GM23338 (cell line): ENCODE measurements around the gene DMD. TPM values are rescaled to one million over a fixed set of nuclear protein-coding genes. Genes with fewer than 3 reads are reported as not detected.

ENCODE experiments used
- ATAC-seq: fragments of 200-7000 bp; cut with Tn5 transposase; 3 replicates; pipeline ENCODE4 v1.9.1; 2020
- DNase-seq: peaks from one replicate; pipeline ENCODE4 v3.0.0-alpha.2; 2015; ENCODE audit warnings: low spot score
- H2AFZ ChIP-seq: fragments of 200-600 bp; sonication (generic); 2 replicates; pipeline ENCODE4 v1.8.0; 2016; ENCODE audit warnings: antibody characterized with exemption, mild to moderate bottlenecking, moderate library complexity
- H3F3A ChIP-seq: fragments of 200-600 bp; sonication (generic); replicated peaks from 2 replicates; pipeline ENCODE4 v1.8.0; 2017; ENCODE audit warnings: antibody characterized with exemption, mixed run types, low read depth
- H3K27ac ChIP-seq: fragments of 200-600 bp; sonication (generic); 2 replicates; pipeline ENCODE4 v1.6.1; 2016; ENCODE audit warnings: low read depth
- H3K27me3 ChIP-seq: fragments of 200-600 bp; sonication (generic); 2 replicates; pipeline ENCODE4 v1.8.0; 2016; ENCODE audit warnings: mild to moderate bottlenecking, mixed run types, moderate library complexity; ENCODE audit not compliant: insufficient read depth
- H3K36me3 ChIP-seq: fragments of 200-600 bp; sonication (generic); 2 replicates; pipeline ENCODE4 v1.8.0; 2016; ENCODE audit warnings: mild to moderate bottlenecking; ENCODE audit not compliant: insufficient read depth
- H3K4me1 ChIP-seq: fragments of 200-600 bp; sonication (generic); 2 replicates; pipeline ENCODE4 v1.8.0; 2016; ENCODE audit warnings: mild to moderate bottlenecking, moderate library complexity; ENCODE audit not compliant: insufficient read depth
- H3K4me2 ChIP-seq: fragments of 200-600 bp; sonication (generic); 2 replicates; pipeline ENCODE4 v1.7.1; 2017; ENCODE audit warnings: mixed run types
- H3K4me3 ChIP-seq: fragments of 200-600 bp; sonication (generic); 2 replicates; pipeline ENCODE4 v1.6.1; 2016; ENCODE audit warnings: mixed run types
- H3K79me2 ChIP-seq: fragments of 200-600 bp; sonication (generic); replicated peaks from 2 replicates; pipeline ENCODE4 v1.8.0; 2017; ENCODE audit warnings: mild to moderate bottlenecking; ENCODE audit not compliant: insufficient read depth
- H3K9me2 ChIP-seq: fragments of 200-600 bp; sonication (generic); 2 replicates; pipeline ENCODE4 v1.8.0; 2017; ENCODE audit not compliant: insufficient read depth
- H4K20me1 ChIP-seq: fragments of 200-600 bp; sonication (generic); replicated peaks from 2 replicates; pipeline ENCODE4 v1.8.0; 2017; ENCODE audit warnings: mild to moderate bottlenecking; ENCODE audit not compliant: insufficient read depth
- H3K27ac Mint-ChIP-seq: 2 replicates; pipeline ENCODE4 v1.8.0; 2020; ENCODE audit warnings: inconsistent platforms, mild to moderate bottlenecking, moderate library complexity, mixed read lengths
- H3K27me3 Mint-ChIP-seq: 3 replicates; pipeline ENCODE4 v1.8.0; 2022; ENCODE audit warnings: low read depth, mild to moderate bottlenecking, moderate library complexity, mixed read lengths, inconsistent platforms; ENCODE audit not compliant: insufficient read depth, poor library complexity
- H3K36me3 Mint-ChIP-seq: 3 replicates; pipeline ENCODE4 v1.8.0; 2021; ENCODE audit warnings: low read depth, mild to moderate bottlenecking, inconsistent platforms, moderate library complexity, mixed read lengths
- H3K4me1 Mint-ChIP-seq: 3 replicates; pipeline ENCODE4 v1.8.0; 2020; ENCODE audit warnings: mild to moderate bottlenecking, inconsistent platforms, mixed read lengths
- H3K4me3 Mint-ChIP-seq: 3 replicates; pipeline ENCODE4 v1.8.0; 2021; ENCODE audit warnings: moderate library complexity, mild to moderate bottlenecking, inconsistent platforms, mixed read lengths
- H3K9me3 Mint-ChIP-seq: 3 replicates; pipeline ENCODE4 v1.8.0; 2020; ENCODE audit warnings: moderate library complexity, mild to moderate bottlenecking, inconsistent platforms, mixed read lengths
- CREB1 ChIP-seq: fragments of 250-450 bp; sonication (Bioruptor Pico); IDR thresholded peaks from 2 replicates; pipeline ENCODE4 v1.5.0; 2020; ENCODE audit warnings: low read depth, mild to moderate bottlenecking, moderate library complexity
- EZH2 ChIP-seq: fragments of 200-600 bp; sonication (generic); IDR thresholded peaks from one replicate; pipeline ENCODE4 v1.8.0; 2017; ENCODE audit warnings: antibody characterized with exemption, mild to moderate bottlenecking, low read depth; ENCODE audit not compliant: unreplicated experiment
- EZH2phosphoT487 ChIP-seq: fragments of 200-600 bp; sonication (generic); IDR thresholded peaks from one replicate; pipeline ENCODE4 v1.8.1; 2018; ENCODE audit warnings: antibody characterized with exemption; ENCODE audit not compliant: unreplicated experiment
- JUNB ChIP-seq: IDR thresholded peaks from one replicate; pipeline ENCODE4 v1.6.1; 2016; ENCODE audit warnings: antibody characterized with exemption; ENCODE audit not compliant: unreplicated experiment
- POLR2AphosphoS5 ChIP-seq: IDR thresholded peaks from 2 replicates; pipeline ENCODE4 v1.6.1; 2016; ENCODE audit warnings: antibody characterized with exemption, low read depth
- STAT1 ChIP-seq: IDR thresholded peaks from one replicate; pipeline ENCODE4 v1.6.1; 2016; ENCODE audit warnings: antibody characterized with exemption; ENCODE audit not compliant: unreplicated experiment
- ZNF114 ChIP-seq: fragments of 250-450 bp; sonication (Bioruptor Pico); IDR thresholded peaks from 2 replicates; pipeline ENCODE4 v1.5.0; 2020; ENCODE audit warnings: mild to moderate bottlenecking, moderate library complexity
- ZNF331 ChIP-seq: fragments of 250-450 bp; sonication (Bioruptor Pico); IDR thresholded peaks from 2 replicates; pipeline ENCODE4 v1.5.0; 2020; ENCODE audit warnings: low read depth, mild to moderate bottlenecking, moderate library complexity
- polyA plus RNA-seq: library from polyadenylated mRNA; unstranded; fragments of >200 nt; fragmentation: Nextera tagmentation; extraction: Ambion mirVana; gene quantifications from 2 replicates; pipeline ENCODE4 v1.2.1, GENCODE V29; 2016
- total RNA-seq: library from RNA; depleted of rRNA; stranded (reverse); fragments of >200 nt; shearing (Covaris generic); gene quantifications from 2 replicates; pipeline ENCODE4 v1.2.3, GENCODE V29; 2014
- TF ChIP-seq, protein P1 (sequence below): fragments of 250-450 bp; sonication (Bioruptor Pico); IDR thresholded peaks from 2 replicates; pipeline ENCODE4 v1.5.0; 2020; ENCODE audit warnings: mild to moderate bottlenecking, moderate library complexity
- TF ChIP-seq, protein P2 (sequence below), 2 experiments: fragments of 200-600 bp in 1 of 2; sonication (generic) in 1 of 2; conservative IDR thresholded peaks; 2 replicates each; pipeline versions ENCODE4 v1.5.1 to v1.6.1; 2016 to 2017; ENCODE audit warnings: antibody characterized with exemption in 2 of 2, low read depth in 2 of 2, mild to moderate bottlenecking in 2 of 2, moderate library complexity in 1 of 2
- TF ChIP-seq, protein P3 (sequence below): IDR thresholded peaks from one replicate; pipeline ENCODE4 v1.6.1; 2018; ENCODE audit warnings: antibody characterized with exemption; ENCODE audit not compliant: unreplicated experiment

Gene DMD
- total and polyA plus RNA-seq, 2 experiments from 2014 or later, result 4.5 to 7.6 TPM

DNA sequence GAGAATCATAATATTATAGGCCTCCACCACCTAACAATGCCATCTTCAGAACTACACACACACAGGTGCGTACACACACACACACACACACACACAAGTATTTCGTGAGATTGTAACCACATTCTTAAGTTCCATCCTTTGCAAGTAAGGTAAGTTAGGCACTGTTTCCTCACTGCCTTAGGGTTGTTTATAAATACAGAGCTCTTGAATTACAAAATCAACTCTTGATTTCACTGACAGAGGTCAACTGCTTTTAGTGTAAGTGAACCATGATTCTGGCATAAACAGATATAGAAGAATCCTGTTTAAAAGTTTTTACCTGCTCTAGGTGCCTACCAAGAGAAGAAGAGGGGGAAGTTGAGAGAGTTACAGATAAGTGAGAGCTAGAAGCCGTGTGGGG, 166.1 kb downstream of the DMD start (continued):
- TF ChIP-seq, protein P1, sequence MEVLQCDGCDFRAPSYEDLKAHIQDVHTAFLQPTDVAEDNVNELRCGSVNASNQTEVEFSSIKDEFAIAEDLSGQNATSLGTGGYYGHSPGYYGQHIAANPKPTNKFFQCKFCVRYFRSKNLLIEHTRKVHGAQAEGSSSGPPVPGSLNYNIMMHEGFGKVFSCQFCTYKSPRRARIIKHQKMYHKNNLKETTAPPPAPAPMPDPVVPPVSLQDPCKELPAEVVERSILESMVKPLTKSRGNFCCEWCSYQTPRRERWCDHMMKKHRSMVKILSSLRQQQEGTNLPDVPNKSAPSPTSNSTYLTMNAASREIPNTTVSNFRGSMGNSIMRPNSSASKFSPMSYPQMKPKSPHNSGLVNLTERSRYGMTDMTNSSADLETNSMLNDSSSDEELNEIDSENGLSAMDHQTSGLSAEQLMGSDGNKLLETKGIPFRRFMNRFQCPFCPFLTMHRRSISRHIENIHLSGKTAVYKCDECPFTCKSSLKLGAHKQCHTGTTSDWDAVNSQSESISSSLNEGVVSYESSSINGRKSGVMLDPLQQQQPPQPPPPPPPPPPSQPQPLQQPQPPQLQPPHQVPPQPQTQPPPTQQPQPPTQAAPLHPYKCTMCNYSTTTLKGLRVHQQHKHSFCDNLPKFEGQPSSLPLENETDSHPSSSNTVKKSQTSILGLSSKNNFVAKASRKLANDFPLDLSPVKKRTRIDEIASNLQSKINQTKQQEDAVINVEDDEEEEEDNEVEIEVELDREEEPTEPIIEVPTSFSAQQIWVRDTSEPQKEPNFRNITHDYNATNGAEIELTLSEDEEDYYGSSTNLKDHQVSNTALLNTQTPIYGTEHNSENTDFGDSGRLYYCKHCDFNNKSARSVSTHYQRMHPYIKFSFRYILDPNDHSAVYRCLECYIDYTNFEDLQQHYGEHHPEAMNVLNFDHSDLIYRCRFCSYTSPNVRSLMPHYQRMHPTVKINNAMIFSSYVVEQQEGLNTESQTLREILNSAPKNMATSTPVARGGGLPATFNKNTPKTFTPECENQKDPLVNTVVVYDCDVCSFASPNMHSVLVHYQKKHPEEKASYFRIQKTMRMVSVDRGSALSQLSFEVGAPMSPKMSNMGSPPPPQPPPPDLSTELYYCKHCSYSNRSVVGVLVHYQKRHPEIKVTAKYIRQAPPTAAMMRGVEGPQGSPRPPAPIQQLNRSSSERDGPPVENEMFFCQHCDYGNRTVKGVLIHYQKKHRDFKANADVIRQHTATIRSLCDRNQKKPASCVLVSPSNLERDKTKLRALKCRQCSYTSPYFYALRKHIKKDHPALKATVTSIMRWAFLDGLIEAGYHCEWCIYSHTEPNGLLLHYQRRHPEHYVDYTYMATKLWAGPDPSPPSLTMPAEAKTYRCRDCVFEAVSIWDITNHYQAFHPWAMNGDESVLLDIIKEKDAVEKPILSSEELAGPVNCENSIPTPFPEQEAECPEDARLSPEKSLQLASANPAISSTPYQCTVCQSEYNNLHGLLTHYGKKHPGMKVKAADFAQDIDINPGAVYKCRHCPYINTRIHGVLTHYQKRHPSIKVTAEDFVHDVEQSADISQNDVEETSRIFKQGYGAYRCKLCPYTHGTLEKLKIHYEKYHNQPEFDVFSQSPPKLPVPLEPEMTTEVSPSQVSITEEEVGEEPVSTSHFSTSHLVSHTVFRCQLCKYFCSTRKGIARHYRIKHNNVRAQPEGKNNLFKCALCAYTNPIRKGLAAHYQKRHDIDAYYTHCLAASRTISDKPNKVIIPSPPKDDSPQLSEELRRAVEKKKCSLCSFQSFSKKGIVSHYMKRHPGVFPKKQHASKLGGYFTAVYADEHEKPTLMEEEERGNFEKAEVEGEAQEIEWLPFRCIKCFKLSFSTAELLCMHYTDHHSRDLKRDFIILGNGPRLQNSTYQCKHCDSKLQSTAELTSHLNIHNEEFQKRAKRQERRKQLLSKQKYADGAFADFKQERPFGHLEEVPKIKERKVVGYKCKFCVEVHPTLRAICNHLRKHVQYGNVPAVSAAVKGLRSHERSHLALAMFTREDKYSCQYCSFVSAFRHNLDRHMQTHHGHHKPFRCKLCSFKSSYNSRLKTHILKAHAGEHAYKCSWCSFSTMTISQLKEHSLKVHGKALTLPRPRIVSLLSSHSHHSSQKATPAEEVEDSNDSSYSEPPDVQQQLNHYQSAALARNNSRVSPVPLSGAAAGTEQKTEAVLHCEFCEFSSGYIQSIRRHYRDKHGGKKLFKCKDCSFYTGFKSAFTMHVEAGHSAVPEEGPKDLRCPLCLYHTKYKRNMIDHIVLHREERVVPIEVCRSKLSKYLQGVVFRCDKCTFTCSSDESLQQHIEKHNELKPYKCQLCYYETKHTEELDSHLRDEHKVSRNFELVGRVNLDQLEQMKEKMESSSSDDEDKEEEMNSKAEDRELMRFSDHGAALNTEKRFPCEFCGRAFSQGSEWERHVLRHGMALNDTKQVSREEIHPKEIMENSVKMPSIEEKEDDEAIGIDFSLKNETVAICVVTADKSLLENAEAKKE, result no peak
- TF ChIP-seq, protein P2, sequence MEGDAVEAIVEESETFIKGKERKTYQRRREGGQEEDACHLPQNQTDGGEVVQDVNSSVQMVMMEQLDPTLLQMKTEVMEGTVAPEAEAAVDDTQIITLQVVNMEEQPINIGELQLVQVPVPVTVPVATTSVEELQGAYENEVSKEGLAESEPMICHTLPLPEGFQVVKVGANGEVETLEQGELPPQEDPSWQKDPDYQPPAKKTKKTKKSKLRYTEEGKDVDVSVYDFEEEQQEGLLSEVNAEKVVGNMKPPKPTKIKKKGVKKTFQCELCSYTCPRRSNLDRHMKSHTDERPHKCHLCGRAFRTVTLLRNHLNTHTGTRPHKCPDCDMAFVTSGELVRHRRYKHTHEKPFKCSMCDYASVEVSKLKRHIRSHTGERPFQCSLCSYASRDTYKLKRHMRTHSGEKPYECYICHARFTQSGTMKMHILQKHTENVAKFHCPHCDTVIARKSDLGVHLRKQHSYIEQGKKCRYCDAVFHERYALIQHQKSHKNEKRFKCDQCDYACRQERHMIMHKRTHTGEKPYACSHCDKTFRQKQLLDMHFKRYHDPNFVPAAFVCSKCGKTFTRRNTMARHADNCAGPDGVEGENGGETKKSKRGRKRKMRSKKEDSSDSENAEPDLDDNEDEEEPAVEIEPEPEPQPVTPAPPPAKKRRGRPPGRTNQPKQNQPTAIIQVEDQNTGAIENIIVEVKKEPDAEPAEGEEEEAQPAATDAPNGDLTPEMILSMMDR (conservative IDR thresholded peaks at IDR 0.05; ENCODE audit: low read depth in 2 of 2), result no peak
- no peak for TF ChIP-seq POLR2AphosphoS5

DNA sequence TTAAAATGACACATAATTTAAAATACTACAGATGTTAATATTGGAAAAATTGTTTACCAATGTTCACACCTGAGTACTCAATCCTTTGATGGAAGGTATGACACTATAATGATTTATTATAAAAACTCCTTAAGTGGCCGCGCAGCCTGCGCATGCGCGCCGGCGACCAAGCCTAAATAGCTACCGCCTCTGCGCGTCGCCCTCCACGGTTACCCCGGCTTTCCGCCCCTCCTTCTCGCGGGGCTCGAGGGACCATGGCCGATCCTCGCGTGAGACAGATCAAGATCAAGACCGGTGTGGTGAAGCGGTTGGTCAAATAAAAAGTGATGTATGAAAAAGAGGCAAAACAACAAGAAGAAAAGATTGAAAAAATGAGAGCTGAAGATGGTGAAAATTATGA, 170.2 kb downstream of the DMD start:
- H3K79me2 ChIP-seq, result no peaks in the 10 kb centered on the region
- Mint-ChIP-seq H3K4me1 (peaks cover 3% of the 10 kb centered on the region; the same call in 1 of the 3 replicates), H3K27me3 (peaks cover 3% of the 10 kb centered on the region), H3K27ac (no peak overlapping the region), H3K9me3 (peaks cover 15% of the 10 kb centered on the region; the same call in 2 of the 3 replicates), H3K36me3 (peaks cover 4% of the 10 kb centered on the region; the same call in 2 of the 3 replicates), H3K4me3 (no peak overlapping the region)
- no peaks in the 10 kb centered on the region for H4K20me1 ChIP-seq
- no peaks in the 10 kb centered on the region for H3F3A ChIP-seq
- no peaks in the 10 kb centered on the region for H3K4me1 ChIP-seq
- H3K36me3 ChIP-seq, result no peaks in the 10 kb centered on the region
- no peaks in the 10 kb centered on the region for H3K9me2 ChIP-seq
- ATAC-seq (no peak), DNase-seq (no peak)
- H2AFZ ChIP-seq, result no peak overlapping the region
- no peak overlapping the region for H3K27ac ChIP-seq
- no peaks in the 10 kb centered on the region for H3K27me3 ChIP-seq
- no peak overlapping the region for H3K4me2 ChIP-seq
- no peak overlapping the region for H3K4me3 ChIP-seq
- TF ChIP-seq CREB1 (CRISPR knock-in tag) (no peak), POLR2AphosphoS5 (no peak), ZNF114 (CRISPR knock-in tag) (no peak), EZH2 (no peak), ZNF331 (CRISPR knock-in tag) (no peak), EZH2phosphoT487 (no peak), JUNB (no peak), STAT1 (no peak)
- TF ChIP-seq, protein P3, sequence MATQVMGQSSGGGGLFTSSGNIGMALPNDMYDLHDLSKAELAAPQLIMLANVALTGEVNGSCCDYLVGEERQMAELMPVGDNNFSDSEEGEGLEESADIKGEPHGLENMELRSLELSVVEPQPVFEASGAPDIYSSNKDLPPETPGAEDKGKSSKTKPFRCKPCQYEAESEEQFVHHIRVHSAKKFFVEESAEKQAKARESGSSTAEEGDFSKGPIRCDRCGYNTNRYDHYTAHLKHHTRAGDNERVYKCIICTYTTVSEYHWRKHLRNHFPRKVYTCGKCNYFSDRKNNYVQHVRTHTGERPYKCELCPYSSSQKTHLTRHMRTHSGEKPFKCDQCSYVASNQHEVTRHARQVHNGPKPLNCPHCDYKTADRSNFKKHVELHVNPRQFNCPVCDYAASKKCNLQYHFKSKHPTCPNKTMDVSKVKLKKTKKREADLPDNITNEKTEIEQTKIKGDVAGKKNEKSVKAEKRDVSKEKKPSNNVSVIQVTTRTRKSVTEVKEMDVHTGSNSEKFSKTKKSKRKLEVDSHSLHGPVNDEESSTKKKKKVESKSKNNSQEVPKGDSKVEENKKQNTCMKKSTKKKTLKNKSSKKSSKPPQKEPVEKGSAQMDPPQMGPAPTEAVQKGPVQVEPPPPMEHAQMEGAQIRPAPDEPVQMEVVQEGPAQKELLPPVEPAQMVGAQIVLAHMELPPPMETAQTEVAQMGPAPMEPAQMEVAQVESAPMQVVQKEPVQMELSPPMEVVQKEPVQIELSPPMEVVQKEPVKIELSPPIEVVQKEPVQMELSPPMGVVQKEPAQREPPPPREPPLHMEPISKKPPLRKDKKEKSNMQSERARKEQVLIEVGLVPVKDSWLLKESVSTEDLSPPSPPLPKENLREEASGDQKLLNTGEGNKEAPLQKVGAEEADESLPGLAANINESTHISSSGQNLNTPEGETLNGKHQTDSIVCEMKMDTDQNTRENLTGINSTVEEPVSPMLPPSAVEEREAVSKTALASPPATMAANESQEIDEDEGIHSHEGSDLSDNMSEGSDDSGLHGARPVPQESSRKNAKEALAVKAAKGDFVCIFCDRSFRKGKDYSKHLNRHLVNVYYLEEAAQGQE, result no peak
- TF ChIP-seq, protein P2 (conservative IDR thresholded peaks at IDR 0.05; ENCODE audit: low read depth in 2 of 2), result no peak
